GM12872 (cell line): Measurements from ENCODE around the gene FBXL4.
A peak's percentile ranks its signal among the peaks of the same experiment; 100 is the strongest.

Experiments used
- CTCF ChIP-seq: IDR thresholded peaks from 3 replicates; pipeline ENCODE4 v1.5.1; 2011; ENCODE audit warnings: low read depth, mild to moderate bottlenecking, low read length, moderate library complexity; ENCODE audit not compliant: insufficient read depth

The FBXL4 gene

DNA sequence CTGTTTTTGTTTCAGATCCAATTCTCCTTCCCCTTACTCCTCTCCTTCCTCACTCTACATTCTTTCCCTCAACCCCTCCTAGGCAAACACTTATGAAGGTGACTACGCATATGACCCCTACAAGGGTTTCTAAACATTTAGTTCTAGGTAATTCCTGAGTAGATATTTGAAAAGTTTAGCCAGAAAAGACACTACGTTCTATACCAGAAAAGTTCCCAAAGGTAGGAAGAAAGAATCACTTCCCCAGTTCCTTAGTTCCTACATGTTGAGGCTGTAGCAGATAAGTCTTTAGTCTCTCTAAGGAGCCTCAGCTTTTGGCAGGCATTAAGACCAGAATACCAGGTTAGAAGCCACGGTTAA is 101.7 kb downstream of the FBXL4 start:
- no peak for TF ChIP-seq CTCF

DNA sequence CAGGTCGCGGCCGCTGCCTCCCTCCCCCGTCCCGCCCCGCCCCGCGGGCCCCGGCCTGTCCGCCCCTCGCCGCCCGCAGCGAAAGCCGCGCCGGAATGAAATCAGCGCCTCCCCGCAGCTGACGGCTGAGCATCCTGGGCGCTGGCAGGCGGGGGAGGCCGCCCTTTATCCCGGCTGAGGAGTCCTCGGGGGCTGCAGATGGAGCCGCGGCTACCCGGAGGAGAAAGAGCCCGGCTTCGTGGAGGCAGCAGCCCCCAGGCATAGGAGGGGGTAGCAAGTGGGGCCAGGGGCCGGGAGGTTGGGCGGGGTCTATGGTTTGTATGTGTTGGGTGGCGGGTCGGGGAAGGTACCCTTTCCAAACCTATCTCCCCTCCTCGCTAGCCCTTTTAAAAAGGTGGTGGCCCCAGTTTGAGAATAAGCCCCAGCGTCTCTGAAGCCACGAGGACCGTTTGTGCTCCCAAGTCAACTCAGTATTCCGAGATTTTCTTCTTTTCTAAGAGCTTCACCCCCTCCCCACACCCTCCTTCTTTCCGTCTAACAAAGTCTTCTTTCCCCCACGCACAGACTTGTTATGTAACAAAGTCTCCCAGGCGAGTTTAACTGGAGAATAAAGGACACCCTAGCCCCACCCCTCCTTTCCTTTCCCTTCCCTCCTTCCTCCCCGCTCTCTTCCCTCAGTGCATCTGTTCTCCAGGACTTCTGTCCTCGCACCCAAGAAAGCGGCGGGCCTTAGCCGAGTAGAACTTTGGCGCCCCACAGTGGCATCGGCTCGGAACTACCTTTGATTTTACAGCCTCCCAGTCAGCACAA is 102.3 kb downstream of the FBXL4 start:
- peak; percentile 89 for TF ChIP-seq CTCF

DNA sequence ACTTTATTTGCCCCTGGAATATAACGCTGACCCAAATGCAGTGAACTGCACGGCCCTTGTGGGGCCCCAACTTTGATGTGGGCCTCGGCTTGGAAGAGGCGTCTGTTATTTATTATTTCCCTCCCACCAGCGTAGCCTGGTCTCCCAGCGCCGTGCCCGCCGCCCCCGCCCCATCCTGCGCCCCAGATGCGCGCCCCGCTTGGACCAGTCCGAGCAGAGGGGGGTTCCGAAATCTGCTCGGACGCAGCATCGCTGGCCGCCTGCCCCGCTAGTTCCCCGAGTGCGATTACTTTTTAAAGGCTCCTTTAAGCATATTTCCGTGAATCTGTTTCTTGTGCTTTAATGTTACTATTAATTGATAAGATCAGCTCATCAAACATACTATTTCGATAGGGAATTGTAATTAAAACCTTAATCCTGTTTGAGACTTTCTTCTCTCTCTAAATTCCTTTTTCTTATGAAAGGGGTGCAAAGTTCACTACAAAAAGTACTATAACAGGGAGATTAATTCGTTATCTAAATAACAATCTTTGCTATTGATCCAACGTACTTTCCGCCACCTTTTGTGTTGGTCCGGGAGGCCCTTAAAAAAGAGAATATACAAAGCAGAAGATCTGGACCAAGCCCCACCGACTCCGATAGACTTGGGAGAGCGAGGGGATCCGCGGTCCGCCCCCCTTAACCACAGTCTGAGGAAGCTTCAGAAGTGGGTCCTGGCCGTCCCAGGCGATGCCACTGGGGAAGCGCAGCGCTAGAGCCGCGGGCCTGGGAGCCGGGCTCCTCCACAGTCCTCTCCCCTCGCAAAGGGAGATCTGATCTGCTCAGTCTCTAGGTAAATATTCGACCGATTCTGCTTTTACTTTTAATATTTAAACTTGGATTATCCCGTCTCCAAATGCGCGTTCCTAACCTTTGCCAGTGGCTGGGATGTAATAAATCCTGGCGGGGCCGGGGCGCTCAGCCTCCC is 103.2 kb downstream of the FBXL4 start:
- no peak for TF ChIP-seq CTCF

DNA sequence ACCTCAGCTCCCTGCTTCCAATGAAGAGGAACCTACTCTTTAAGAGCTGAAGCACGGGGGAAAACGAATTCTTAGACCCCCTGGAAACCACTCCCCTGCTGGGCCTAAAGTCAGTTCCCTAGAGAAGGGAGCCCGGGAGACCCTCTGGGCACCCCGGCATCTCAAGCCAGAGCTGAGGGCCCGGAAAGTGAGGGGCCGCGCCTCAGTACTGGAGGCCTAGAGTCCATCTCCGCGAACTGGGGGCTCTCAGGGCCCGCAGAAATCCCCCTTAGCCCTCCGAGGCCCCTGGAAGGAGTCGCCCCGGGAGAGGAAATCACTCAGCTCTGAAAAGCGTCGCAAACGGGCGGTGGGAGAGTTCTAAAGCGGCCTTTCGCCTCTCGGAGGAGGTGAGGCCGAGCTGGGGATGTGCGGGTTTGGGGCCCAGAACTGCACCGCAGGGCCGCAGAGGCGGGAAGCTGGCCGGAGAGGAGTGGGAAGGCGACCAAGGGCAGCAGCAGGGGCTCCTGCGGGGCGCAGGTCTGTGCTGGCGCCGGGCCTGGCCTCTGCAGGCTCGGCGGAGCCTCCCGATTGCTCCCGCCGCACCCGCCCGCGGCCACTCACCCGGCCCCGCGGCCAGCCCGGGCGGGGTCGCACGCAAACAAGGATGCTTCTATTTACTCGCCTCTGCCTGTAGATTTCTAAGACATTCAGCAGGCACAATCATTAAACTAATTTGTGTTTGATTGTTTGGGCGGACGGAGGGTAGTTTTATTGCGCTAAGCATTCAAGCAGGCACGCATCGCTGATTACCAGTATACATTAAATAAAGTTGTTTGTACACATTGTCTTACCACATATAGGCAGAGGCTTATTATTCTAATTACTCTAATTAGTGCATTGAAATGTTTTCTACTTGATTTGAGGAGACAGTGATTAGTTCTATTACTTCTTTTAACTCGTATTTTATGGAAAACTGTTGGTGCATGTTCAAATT is 104.2 kb downstream of the FBXL4 start:
- TF ChIP-seq CTCF, result no peak

GRCh38 chr6:98842342-98843180 is 105.2 kb downstream of the FBXL4 start:
- TF ChIP-seq CTCF, result no peak

DNA sequence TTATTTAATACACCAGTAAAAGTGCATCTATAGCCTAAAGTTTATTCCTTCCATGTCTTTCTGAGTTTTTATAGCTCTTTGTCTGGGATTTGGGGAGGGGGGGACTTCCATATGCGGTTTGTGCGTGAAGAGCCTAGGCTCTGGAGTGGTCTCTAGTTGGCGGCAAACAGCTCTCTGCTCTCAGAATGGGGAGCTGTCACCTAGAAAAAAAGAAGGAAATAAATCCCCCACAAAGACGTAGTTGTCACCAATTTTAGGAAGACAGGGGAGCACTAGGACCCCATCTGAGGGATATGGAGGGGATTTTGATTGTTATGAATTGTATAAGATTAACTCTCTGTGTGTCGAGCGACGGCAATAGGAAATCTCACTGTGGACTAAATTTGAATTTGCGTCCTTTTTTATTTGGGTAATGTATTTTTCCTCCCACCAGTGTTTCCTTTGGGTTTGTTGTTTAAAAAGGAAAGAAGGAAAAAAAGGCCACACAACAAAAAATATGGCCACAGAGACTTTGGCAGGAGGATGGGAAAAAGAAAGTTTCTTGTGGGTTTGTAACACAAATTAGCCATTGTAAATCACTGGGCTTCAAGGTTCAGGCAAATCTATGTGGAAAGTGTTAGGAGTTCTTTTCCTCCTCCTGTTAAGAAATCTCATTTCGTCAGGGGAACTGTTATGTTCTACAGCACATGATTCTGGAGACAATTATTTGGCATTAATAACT is 106.0 kb downstream of the FBXL4 start:
- TF ChIP-seq CTCF, result no peak
